ENCODE data around the gene MYPN.

DNA sequence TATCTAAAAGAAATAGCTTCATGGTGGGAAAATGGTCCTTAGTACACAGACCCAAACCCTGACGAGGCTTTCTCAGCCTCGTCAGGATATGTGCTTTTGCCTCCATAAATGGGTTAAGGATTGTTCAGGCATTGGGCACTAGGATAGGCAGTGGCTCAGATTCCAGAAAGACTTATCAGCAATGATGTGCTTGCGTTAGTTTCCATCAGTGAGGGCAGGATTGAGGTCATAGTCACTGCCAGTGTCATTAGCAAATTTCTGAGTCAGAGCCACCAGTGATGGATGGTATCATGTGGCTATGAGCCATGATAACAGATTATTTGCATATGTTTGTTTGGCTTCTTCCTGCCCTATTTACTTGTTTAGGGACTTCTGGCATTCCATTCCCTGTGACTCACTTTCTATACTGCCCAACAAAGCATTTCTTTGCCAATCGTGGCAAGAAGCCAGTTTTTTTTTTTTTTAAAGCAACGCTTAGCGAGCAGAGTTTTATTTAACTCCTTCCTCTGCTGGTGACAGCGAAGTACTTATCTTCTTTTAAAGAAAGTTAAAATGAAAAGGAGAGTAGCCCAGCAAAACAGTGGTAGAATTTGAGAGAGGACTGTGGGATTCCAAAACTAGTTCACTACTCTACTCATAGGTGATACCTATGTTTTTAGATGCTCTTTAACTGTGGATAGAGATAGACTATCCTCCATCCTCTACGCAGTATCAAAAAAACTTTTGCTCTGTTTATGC lies 44.4 kb downstream of the MYPN start:
- TF ChIP-seq, protein P1, sequence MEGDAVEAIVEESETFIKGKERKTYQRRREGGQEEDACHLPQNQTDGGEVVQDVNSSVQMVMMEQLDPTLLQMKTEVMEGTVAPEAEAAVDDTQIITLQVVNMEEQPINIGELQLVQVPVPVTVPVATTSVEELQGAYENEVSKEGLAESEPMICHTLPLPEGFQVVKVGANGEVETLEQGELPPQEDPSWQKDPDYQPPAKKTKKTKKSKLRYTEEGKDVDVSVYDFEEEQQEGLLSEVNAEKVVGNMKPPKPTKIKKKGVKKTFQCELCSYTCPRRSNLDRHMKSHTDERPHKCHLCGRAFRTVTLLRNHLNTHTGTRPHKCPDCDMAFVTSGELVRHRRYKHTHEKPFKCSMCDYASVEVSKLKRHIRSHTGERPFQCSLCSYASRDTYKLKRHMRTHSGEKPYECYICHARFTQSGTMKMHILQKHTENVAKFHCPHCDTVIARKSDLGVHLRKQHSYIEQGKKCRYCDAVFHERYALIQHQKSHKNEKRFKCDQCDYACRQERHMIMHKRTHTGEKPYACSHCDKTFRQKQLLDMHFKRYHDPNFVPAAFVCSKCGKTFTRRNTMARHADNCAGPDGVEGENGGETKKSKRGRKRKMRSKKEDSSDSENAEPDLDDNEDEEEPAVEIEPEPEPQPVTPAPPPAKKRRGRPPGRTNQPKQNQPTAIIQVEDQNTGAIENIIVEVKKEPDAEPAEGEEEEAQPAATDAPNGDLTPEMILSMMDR (IDR thresholded peaks at IDR 0.05; ENCODE audit: low read length): no peak
- TF ChIP-seq EZH2 (IDR thresholded peaks at IDR 0.05; ENCODE audit: borderline replicate concordance, low read length): no peak

Data from OCI-LY1 (cell line).